Breast epithelium (tissue), 3 donors: ENCODE results near the gene SPANXN2.

Experiments
- POLR2AphosphoS5 ChIP-seq, 3 donors: sonication (generic); formaldehyde crosslinking; IDR thresholded peaks; one replicate each; pipeline ENCODE4 v1.6.1; 2017; ENCODE audit warnings: antibody characterized with exemption in 3 of 3
- TF ChIP-seq, protein P1 (sequence below), 3 donors: fragments of 450-650 bp; IDR thresholded peaks; one replicate each; pipeline ENCODE4 v1.5.1; 2016 to 2017; ENCODE audit warnings: antibody characterized with exemption in 3 of 3, mild to moderate bottlenecking in 3 of 3, moderate library complexity in 3 of 3

DNA sequence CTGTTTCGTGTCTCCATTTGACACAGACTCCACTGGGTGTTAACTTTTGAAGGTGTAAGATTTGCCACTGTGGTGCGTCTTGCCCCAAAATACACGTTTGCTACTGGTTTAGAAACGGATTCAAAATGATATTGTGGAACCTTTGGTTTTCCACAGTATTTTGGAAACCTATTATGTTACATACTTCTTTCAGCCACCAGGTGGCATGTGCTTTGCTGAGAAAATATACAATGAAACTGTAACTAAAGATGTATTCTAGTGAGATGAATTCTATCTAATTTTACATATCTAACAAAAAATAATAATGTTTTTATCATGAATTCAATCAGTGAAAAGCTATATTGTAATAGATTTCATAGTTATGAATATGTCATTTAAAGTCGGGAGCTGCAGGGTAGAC is 56.2 kb downstream of the SPANXN2 start:
- TF ChIP-seq, protein P1, sequence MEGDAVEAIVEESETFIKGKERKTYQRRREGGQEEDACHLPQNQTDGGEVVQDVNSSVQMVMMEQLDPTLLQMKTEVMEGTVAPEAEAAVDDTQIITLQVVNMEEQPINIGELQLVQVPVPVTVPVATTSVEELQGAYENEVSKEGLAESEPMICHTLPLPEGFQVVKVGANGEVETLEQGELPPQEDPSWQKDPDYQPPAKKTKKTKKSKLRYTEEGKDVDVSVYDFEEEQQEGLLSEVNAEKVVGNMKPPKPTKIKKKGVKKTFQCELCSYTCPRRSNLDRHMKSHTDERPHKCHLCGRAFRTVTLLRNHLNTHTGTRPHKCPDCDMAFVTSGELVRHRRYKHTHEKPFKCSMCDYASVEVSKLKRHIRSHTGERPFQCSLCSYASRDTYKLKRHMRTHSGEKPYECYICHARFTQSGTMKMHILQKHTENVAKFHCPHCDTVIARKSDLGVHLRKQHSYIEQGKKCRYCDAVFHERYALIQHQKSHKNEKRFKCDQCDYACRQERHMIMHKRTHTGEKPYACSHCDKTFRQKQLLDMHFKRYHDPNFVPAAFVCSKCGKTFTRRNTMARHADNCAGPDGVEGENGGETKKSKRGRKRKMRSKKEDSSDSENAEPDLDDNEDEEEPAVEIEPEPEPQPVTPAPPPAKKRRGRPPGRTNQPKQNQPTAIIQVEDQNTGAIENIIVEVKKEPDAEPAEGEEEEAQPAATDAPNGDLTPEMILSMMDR (IDR thresholded peaks at IDR 0.05): peak in 2 of 3 donors; percentile 29 to 35
- TF ChIP-seq POLR2AphosphoS5 (IDR thresholded peaks at IDR 0.05): no peak
